ENCODE results near the gene C10orf120.

The C10orf120 gene

GRCh38 chr10:122702275-122702674 lies 2.6 kb upstream of the C10orf120 start:
- H3K27me3 ChIP-seq (ENCODE audit: control insufficient read depth, insufficient read depth, low read length) = peaks cover 8% of the 10 kb centered on the region
- H3K4me3 ChIP-seq (ENCODE audit: low read length) = no peak overlapping the region
- no peaks in the 10 kb centered on the region for H3K9me3 ChIP-seq (replicated peaks; ENCODE audit: low read length)
- no peaks in the 10 kb centered on the region for H3K36me3 ChIP-seq (ENCODE audit: insufficient read depth, low read length)
- H3K4me1 ChIP-seq (ENCODE audit: control insufficient read depth, insufficient read depth, low read length) = no peaks in the 10 kb centered on the region
- no peak overlapping the region for H3K9ac ChIP-seq (ENCODE audit: low read depth, low read length)
- H3K4me2 ChIP-seq (ENCODE audit: low read length) = no peak overlapping the region

- H3K27me3 ChIP-seq (ENCODE audit: control insufficient read depth, insufficient read depth, low read length) = peaks cover 8% of the 10 kb centered on the region
- H3K9ac ChIP-seq (ENCODE audit: low read depth, low read length) = no peak overlapping the region
- no peak overlapping the region for H3K4me3 ChIP-seq (ENCODE audit: low read length)
- no peaks in the 10 kb centered on the region for H3K36me3 ChIP-seq (ENCODE audit: insufficient read depth, low read length)
- no peak overlapping the region for H3K4me2 ChIP-seq (ENCODE audit: low read length)
- H3K9me3 ChIP-seq (replicated peaks; ENCODE audit: low read length) = no peaks in the 10 kb centered on the region
- no peaks in the 10 kb centered on the region for H3K4me1 ChIP-seq (ENCODE audit: control insufficient read depth, insufficient read depth, low read length)
These were observed 2.0 kb upstream of the C10orf120 start for GRCh38 chr10:122701652-122702051.

GRCh38 chr10:122696687-122697086 lies 3.0 kb downstream of the C10orf120 start:
- Histone ChIP-seq H3K27me3 (ENCODE audit: control insufficient read depth, insufficient read depth, low read length) (peaks cover 10% of the 10 kb centered on the region), H3K9me3 (replicated peaks; ENCODE audit: low read length) (no peaks in the 10 kb centered on the region), H3K4me2 (ENCODE audit: low read length) (no peak overlapping the region), H3K4me3 (ENCODE audit: low read length) (no peak overlapping the region), H3K36me3 (ENCODE audit: insufficient read depth, low read length) (no peaks in the 10 kb centered on the region), H3K9ac (ENCODE audit: low read depth, low read length) (no peak overlapping the region), H3K4me1 (ENCODE audit: control insufficient read depth, insufficient read depth, low read length) (no peaks in the 10 kb centered on the region)

DNA sequence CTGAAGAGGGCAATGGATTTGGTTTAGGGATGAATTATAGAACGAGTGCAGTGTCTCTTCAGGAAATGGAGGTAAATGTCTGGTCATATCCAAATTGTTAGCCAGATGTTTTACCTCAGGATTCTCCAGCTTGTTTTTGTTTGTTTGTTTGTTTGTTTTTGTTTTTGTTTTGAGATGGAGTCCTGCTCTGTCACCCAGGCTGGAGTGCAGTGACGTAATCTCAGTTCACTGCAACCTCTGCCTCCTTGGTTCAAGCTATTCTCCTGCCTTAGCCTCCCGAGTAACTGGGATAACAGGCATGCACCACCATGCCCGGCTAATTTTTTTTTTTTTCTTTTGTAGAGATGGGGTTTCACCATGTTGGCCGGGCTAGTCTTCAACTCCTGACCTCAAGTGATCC lies 6.9 kb downstream of the C10orf120 start:
- Histone ChIP-seq H3K9ac (ENCODE audit: low read depth, low read length) (no peak overlapping the region), H3K4me1 (ENCODE audit: control insufficient read depth, insufficient read depth, low read length) (peaks cover 3% of the 10 kb centered on the region), H3K4me2 (ENCODE audit: low read length) (no peak overlapping the region), H3K36me3 (ENCODE audit: insufficient read depth, low read length) (no peaks in the 10 kb centered on the region), H3K4me3 (ENCODE audit: low read length) (no peak overlapping the region), H3K27me3 (ENCODE audit: control insufficient read depth, insufficient read depth, low read length) (peaks cover 6% of the 10 kb centered on the region), H3K9me3 (replicated peaks; ENCODE audit: low read length) (no peaks in the 10 kb centered on the region)

DNA sequence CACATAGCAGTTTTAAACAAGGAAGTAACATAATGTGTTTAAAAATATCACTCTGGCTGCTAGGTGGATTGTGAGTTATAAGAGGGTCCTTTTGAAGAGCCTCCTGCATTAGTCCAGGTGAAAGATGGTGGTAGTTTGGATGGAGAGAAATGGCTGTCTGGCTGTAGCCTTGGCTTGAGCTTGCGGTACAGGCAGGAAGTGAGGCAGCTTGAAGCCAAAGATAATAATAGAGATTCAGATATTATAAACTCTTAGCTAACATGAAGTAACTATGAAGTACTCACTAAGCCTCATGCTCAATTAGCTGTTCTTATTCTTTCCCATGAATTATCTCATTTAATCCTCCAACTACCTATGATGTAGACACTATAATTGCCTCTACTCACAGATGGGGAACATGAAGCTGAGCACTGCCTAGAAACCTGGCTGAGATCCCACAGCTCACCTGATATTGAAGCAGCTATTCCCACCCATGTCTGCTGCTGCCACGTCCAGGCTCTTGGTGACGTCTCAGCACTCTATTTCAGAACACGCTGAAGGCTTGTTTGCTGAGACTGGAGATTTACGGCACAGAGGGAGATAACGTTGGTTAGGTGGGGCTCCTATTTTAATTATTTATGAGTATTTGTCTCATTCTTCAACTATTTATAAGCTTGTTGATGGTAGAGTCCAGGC lies 10.4 kb downstream of the C10orf120 start:
- Histone ChIP-seq H3K4me3 (ENCODE audit: low read length) (no peak overlapping the region), H3K4me1 (ENCODE audit: control insufficient read depth, insufficient read depth, low read length) (peaks cover 3% of the 10 kb centered on the region), H3K4me2 (ENCODE audit: low read length) (no peak overlapping the region), H3K36me3 (ENCODE audit: insufficient read depth, low read length) (no peaks in the 10 kb centered on the region), H3K9ac (ENCODE audit: low read depth, low read length) (no peak overlapping the region), H3K9me3 (replicated peaks; ENCODE audit: low read length) (no peaks in the 10 kb centered on the region), H3K27me3 (ENCODE audit: control insufficient read depth, insufficient read depth, low read length) (peaks cover 3% of the 10 kb centered on the region)

- H3K4me2 ChIP-seq (ENCODE audit: low read length) = no peak overlapping the region
- no peak overlapping the region for H3K9ac ChIP-seq (ENCODE audit: low read depth, low read length)
- H3K9me3 ChIP-seq (replicated peaks; ENCODE audit: low read length) = no peaks in the 10 kb centered on the region
- H3K4me3 ChIP-seq (ENCODE audit: low read length) = no peak overlapping the region
- H3K27me3 ChIP-seq (ENCODE audit: control insufficient read depth, insufficient read depth, low read length) = peaks cover 8% of the 10 kb centered on the region
- H3K4me1 ChIP-seq (ENCODE audit: control insufficient read depth, insufficient read depth, low read length) = peaks cover 3% of the 10 kb centered on the region
- no peaks in the 10 kb centered on the region for H3K36me3 ChIP-seq (ENCODE audit: insufficient read depth, low read length)
These were observed 11.2 kb downstream of the C10orf120 start for GRCh38 chr10:122688293-122688989.

- no peaks in the 10 kb centered on the region for H3K36me3 ChIP-seq (ENCODE audit: insufficient read depth, low read length)
- no peak overlapping the region for H3K9ac ChIP-seq (ENCODE audit: low read depth, low read length)
- peaks cover 4% of the 10 kb centered on the region for H3K4me1 ChIP-seq (ENCODE audit: control insufficient read depth, insufficient read depth, low read length)
- H3K4me3 ChIP-seq (ENCODE audit: low read length) = no peak overlapping the region
- peaks cover 6% of the 10 kb centered on the region for H3K27me3 ChIP-seq (ENCODE audit: control insufficient read depth, insufficient read depth, low read length)
- H3K9me3 ChIP-seq (replicated peaks; ENCODE audit: low read length) = no peaks in the 10 kb centered on the region
- H3K4me2 ChIP-seq (ENCODE audit: low read length) = no peak overlapping the region
These were observed 17.1 kb downstream of the C10orf120 start for GRCh38 chr10:122682522-122682921.

DNA sequence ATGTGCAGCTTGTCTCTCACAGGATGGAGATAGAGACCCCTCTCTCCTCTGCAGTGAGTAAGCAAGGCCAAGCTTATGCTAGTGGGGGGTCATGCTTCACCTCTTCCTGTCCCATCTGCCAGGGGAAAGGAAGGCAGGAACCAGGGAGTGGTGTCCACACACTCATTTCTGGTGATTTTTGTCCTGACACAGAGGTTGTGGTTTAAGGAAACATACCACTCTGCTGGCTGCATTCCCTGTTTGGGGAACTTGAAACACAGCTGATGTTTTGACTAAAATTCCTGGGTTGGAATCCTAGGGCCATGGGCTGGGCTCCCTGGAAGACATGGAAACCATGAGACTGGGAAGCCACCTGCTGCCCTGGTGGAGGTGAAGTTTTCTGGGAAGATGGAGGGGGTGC lies 21.4 kb downstream of the C10orf120 start:
- Histone ChIP-seq H3K4me1 (ENCODE audit: control insufficient read depth, insufficient read depth, low read length) (peaks cover 4% of the 10 kb centered on the region), H3K4me3 (ENCODE audit: low read length) (no peak overlapping the region), H3K36me3 (ENCODE audit: insufficient read depth, low read length) (no peaks in the 10 kb centered on the region), H3K9ac (ENCODE audit: low read depth, low read length) (no peak overlapping the region), H3K27me3 (ENCODE audit: control insufficient read depth, insufficient read depth, low read length) (peaks cover 25% of the 10 kb centered on the region), H3K4me2 (ENCODE audit: low read length) (no peak overlapping the region), H3K9me3 (replicated peaks; ENCODE audit: low read length) (no peaks in the 10 kb centered on the region)

- Histone ChIP-seq H3K4me1 (ENCODE audit: control insufficient read depth, insufficient read depth, low read length) (peaks cover 4% of the 10 kb centered on the region), H3K4me2 (ENCODE audit: low read length) (no peak overlapping the region), H3K9ac (ENCODE audit: low read depth, low read length) (no peak overlapping the region), H3K27me3 (ENCODE audit: control insufficient read depth, insufficient read depth, low read length) (peaks cover 42% of the 10 kb centered on the region), H3K9me3 (replicated peaks; ENCODE audit: low read length) (no peaks in the 10 kb centered on the region), H3K36me3 (ENCODE audit: insufficient read depth, low read length) (no peaks in the 10 kb centered on the region), H3K4me3 (ENCODE audit: low read length) (no peak overlapping the region)
These were observed 24.4 kb downstream of the C10orf120 start for GRCh38 chr10:122675278-122675677.

- no peaks in the 10 kb centered on the region for H3K9me3 ChIP-seq (replicated peaks; ENCODE audit: low read length)
- peaks cover 44% of the 10 kb centered on the region for H3K27me3 ChIP-seq (ENCODE audit: control insufficient read depth, insufficient read depth, low read length)
- no peak overlapping the region for H3K4me2 ChIP-seq (ENCODE audit: low read length)
- no peak overlapping the region for H3K9ac ChIP-seq (ENCODE audit: low read depth, low read length)
- no peak overlapping the region for H3K4me3 ChIP-seq (ENCODE audit: low read length)
- no peaks in the 10 kb centered on the region for H3K36me3 ChIP-seq (ENCODE audit: insufficient read depth, low read length)
- H3K4me1 ChIP-seq (ENCODE audit: control insufficient read depth, insufficient read depth, low read length) = peaks cover 4% of the 10 kb centered on the region
These were observed 24.9 kb downstream of the C10orf120 start for GRCh38 chr10:122674781-122675180.

GRCh38 chr10:122673731-122674130 lies 25.9 kb downstream of the C10orf120 start:
- Histone ChIP-seq H3K36me3 (ENCODE audit: insufficient read depth, low read length) (no peaks in the 10 kb centered on the region), H3K27me3 (ENCODE audit: control insufficient read depth, insufficient read depth, low read length) (peaks cover 44% of the 10 kb centered on the region), H3K9me3 (replicated peaks; ENCODE audit: low read length) (no peaks in the 10 kb centered on the region), H3K9ac (ENCODE audit: low read depth, low read length) (no peak overlapping the region), H3K4me2 (ENCODE audit: low read length) (no peak overlapping the region), H3K4me1 (ENCODE audit: control insufficient read depth, insufficient read depth, low read length) (peaks cover 4% of the 10 kb centered on the region), H3K4me3 (ENCODE audit: low read length) (no peak overlapping the region)

DNA sequence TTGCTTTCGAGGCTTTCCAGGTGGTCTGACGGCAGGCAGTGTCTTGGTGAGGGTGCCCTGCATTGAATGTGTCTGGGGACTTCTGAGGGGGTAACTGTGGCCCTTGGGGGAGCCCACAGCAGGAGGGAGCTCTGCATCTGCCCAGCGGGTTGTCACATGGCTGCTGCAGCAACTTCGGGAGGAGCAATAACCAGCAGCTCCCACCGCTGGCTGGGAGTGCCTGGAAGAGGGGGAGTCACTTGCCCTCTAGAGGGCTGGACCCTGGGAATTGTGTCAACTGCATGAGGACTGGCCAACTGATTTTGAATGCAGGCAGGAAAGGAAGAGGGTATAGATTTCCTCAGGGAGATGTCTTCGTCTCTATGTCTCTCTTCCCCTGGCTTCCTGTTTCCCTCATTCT lies 26.4 kb downstream of the C10orf120 start:
- H3K9ac ChIP-seq (ENCODE audit: low read depth, low read length) = no peak overlapping the region
- no peak overlapping the region for H3K4me2 ChIP-seq (ENCODE audit: low read length)
- H3K27me3 ChIP-seq (ENCODE audit: control insufficient read depth, insufficient read depth, low read length) = peaks cover 44% of the 10 kb centered on the region
- H3K9me3 ChIP-seq (replicated peaks; ENCODE audit: low read length) = no peaks in the 10 kb centered on the region
- H3K4me1 ChIP-seq (ENCODE audit: control insufficient read depth, insufficient read depth, low read length) = peaks cover 4% of the 10 kb centered on the region
- H3K4me3 ChIP-seq (ENCODE audit: low read length) = no peak overlapping the region
- H3K36me3 ChIP-seq (ENCODE audit: insufficient read depth, low read length) = no peaks in the 10 kb centered on the region

Measured in skeletal muscle satellite cell (primary cell).